Esophagus mucosa (tissue), 1 donor: ENCODE results near the gene DLAT. TPM values are rescaled to one million over a fixed set of nuclear protein-coding genes. Genes with fewer than 3 reads are reported as not detected.
"Not testable (repeated sequence)": the region's sequence is repeated elsewhere in the genome, so short reads cannot be mapped to it uniquely, and the experiment has no call there.

ENCODE experiments used
- ATAC-seq: fragments of 200-7000 bp; cut with Tn5 transposase; one replicate; pipeline ENCODE4 v1.9.1; 2020
- total RNA-seq: library from RNA; stranded (reverse); gene quantifications from one replicate; pipeline ENCODE4 v1.2.4, GENCODE V29; 2023
- donor health status: DM: yes; HTN: yes; CAD: no.

Gene DLAT
- total RNA-seq, 1 donor from 2014 or later, result 37.1 TPM

DNA sequence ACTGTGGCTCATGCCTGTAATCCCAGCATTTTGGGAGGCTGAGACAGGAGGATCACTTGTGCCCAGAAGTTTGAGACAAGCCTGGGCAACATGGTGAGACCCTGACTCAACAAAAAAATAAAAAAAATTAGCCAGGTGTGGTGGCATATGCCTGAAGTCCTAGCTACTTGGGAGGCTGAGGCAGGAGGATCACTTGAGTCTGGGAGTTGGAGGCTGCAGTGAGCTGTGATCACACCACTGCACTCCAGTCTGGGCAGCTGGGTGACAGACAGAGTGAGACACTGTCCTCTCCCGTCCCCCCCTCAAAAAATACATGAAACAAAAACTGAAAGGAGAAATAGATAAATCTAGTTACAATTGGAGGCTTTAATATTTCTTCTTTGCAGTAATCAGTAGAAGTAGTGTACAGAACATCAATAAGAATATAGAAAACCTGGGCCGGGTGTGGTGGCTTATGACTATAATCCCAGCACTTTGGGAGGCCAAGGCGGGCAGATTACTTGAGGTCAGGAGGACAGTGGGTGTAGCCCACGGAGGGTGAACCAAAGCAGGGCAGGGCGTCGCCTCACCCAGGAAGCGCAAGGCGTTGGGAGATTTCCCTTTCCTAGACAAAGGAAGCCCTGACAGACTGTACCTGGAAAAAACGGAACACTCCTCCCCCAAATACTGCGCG lies 19.6 kb upstream of the DLAT start:
- peak; percentile 87 for ATAC-seq

DNA sequence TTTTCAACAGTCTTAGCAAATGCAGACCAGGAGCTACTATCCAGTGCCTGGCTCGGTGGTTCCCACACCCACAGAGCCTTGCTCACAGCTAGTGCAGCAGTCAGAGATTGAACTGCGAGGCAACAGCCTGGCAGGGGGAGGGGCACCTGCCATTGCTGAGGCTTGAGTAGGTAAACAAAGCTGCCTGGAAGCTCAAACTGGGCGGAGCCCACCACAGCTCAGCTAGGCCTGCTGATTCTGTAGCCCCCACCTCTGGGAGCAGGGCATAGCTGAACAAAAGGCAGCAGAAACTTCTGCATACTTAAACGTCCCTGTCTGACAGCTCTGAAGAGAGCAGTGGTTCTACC lies 19.1 kb upstream of the DLAT start:
- peak; percentile 91 for ATAC-seq

DNA sequence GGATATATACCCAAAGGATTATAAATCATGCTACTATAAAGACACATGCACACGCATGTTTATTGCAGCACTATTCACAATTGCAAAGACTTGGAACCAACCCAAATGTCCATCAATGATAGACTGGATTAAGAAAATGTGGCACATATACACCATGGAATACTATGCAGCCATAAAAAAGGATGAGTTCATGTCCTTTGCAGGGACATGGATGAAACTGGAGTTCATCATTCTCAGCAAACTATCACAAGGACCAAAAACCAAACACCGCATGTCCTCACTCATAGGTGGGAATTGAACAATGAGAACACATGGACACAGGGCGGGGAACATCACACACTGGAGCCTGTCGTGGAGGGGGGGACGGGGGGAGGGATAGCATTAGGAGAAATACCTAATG lies 13.8 kb upstream of the DLAT start:
- not testable (repeated sequence) for ATAC-seq

DNA sequence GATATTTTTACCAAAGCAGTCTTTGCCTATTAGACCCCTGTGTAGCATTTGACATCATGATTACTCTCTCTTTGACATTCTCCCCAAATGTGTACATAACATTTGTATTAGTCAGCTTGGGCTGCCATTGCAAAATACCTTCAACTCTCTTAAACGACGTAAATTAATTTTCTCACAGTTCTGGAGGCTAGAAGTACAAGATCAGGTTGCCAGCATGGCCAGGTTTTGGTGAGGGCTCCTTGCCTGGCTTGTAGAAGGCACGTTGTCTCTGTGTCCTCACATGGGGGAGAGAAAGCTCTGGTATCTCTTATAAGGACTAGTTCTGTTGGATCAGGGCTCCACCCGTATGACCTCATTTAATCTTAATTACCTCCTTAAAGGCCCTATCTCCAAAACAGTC lies 12.3 kb upstream of the DLAT start:
- ATAC-seq, result no peak

DNA sequence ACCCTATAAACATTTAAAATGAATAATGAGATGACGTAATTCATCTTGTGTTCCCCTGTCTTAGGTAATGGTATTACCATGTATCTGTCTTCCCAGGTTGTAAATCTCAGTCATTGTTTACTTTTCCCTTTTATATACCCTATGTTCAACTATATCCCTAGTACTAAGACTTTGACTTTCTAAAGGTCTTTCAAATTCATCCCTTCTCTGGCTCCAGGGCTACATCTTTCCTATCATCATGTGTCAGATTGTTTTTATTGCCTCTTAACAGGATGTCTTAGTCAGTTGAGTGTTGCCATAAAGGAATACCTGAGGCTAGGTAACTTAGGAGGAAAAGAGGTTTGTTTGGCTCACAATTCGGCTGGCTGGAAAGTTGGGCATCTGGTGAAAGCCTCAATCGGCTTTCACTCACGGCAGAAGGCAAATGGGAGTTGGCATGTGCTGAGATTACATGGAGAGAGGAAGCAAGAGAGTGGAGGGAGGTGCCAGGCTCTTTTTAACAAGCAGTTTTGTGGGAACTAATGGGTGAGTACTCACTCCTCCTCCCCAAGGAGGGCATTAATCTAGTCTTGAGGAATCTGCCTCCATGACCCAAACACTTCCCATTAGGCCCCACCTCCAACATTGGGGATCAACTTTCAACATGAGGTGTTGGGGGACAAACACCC lies 11.6 kb upstream of the DLAT start:
- peak; percentile 48 for ATAC-seq

DNA sequence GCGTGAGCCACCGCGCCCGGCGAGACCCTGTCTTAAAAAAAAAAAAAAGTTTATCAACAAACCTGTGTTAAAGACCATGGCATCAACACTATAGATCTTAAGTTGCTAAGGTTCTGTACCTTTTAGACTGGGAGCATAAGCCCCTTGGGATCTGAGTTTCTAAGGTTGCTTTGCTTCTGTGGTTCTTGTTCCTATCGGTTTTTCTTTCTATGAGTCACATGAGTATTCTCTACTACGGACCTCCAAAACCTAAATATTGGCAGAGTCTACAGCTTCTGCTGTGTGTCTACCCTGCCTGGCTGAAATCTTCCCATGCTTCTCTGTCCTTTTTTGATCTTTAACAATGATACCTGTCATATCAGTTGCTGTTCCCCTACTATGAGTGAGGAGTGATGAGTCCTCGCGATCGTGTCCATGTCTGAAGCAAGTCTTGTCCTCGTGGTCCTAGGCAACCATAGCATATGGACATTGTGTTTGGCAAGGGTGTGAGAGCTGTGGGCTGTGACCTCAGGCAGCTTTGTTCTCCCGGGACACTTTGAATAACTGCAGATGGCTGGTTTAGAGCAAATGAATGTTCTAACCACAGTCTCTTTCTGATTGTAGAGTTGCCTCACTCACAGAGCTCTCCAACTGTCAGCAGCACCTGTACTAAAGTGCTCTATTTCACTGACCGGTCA lies 9.0 kb upstream of the DLAT start:
- peak; percentile 20 for ATAC-seq

DNA sequence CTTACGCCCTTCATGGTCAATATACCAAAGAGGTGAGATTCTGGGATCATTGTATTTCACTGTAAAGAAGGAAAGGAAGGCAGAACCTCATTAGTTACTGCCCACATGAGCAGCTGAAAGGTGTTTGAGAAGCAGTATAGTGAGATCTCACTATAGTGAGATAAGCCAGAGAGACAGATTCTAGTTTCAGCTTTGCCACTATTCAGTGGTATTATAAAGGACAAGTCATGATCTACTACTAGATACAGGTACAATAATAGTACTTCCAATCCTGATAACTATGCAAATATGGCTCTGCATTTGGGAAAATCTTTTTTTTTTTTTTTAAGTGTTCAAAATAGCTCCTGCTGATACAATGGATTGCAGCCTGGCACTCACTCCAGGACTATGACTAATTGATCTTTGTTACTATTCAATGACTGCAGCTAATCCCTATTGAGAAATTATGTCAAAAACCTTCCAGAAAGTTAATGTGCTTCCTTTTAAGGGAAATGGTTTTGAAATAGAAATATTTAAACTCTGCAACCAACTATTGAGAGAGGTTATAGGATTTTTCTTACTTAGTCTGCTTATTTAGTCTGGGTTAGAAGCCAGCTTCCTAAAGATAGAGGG lies 8.3 kb upstream of the DLAT start:
- peak; percentile 73 for ATAC-seq

DNA sequence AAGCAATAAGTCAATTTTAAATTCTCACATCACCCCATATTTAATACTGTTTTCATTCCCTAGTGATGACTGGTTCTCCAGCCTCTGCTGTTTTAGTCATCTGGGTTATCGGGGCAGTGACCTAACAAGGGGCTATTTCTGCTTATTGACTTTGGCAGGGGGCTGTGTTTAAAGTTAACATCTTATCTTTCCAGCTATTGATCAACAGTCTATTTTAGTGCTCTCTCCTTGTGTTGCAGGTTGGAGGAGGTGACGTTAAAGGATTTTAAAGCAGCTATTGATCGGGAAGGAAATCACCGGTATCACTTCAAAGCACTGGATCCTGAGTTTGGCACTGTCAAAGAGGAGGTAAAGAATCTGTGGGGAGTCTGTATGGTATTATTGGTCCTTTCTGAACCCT lies 7.7 kb upstream of the DLAT start:
- no peak for ATAC-seq

DNA sequence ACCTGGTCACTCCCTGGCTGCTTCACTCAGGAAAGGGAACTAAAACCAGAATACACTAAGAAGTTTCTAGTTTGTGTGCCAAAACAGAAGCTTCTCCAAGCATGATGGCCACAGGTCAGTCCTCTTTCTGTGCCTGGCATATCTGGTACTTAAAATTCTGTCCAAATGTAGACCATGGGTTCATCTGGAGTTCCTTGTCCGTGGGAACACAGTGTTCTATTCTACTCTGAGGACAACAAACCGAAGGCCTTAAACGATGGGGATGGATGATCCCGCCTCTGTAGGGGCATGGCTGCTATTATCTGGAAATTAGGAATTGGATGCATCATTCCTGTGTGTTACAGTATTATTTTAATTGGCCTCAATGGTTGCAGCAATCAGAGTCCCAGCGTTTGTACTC lies 6.1 kb upstream of the DLAT start:
- ATAC-seq, result no peak

DNA sequence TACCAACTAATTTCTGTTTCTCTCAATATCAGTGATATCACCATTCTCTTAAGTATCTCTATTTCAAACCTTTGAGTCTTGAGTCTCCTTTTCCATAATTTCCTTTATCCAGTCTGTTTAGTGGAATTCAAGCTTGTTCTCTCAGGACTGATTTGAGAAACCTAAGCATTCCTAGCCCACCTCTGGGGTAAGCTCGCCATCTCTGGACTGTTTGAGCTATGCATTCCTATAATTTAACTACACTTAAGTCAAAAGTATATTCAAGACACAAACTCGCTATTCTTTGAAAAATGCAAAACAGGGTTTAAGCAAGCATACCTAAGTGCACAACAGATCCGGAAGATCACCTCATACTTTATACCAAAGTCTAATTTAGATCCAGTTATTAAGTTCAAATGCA lies 2.1 kb upstream of the DLAT start:
- no peak for ATAC-seq

DNA sequence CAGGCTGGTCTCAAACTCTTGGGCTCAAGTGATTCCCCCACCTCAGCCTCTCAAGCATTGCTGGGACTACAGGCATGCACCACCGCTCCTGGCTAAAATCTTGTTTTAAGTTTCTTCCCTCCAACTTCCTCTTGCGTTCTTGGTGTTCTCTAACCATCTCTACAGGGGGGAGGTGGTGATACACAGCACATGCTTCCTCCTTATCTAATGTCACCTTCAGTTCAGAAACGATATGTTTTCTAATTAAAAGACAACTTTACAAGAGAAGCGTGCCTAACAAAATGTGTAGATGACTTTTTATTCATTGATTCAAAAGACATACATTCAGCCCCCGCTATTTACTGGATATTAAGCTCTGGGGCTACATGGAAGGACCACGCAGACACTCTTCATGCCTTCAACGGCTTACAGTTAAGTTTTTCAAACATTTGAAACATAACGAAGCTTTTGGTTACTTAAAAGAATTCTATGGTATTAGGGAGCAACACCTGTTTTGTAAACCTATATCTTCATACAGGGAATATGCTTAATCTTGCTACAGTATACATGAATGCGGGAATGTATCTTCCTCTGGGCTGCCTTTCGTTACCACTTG lies 933 bp upstream of the DLAT start:
- ATAC-seq, result no peak

DNA sequence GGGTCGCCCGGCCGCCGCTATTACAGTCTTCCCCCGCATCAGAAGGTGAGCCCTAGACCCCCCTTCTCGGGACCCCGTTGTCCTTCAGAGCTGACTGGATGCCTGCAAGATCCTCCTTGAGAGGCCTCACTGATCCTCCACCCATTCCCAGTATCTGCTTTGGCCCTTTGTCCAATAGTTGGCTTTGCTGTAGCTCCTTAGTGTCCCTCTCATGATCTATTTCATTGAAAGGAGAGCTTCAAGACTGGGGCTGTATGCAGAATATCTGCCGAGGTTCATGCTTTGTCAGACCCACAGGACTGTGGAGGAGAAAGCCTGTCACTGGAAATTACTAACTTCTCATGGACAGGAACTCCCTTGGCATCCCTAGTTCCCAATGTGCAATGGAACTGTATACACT lies 499 bp downstream of the DLAT start:
- peak; percentile 38 for ATAC-seq

DNA sequence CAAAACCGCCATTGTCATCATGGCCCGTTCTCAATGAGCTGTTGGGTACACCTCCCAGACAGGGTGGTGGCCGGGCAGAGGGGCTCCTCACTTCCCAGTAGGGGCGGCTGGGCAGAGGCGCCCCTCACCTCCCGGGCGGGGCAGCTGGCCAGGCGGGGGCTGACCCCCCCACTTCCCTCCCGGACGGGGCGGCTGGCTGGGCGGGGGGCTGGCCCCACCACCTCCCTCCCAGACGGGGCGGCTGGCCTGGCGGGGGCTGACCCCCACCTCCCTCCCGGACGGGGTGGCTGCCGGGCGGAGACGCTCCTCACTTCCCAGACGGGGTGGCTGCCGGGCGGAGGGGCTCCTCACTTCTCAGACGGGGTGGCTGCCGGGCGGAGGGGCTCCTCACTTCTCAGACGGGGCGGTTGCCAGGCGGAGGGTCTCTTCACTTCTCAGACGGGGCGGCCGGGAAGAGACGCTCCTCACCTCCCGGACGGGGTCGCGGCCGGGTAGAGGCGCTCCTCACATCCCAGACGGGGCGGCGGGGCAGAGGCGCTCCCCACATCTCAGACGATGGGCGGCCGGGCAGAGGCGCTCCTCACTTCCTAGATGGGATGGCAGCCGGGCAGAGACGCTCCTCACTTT lies 1.7 kb downstream of the DLAT start:
- ATAC-seq, result not testable (repeated sequence)

DNA sequence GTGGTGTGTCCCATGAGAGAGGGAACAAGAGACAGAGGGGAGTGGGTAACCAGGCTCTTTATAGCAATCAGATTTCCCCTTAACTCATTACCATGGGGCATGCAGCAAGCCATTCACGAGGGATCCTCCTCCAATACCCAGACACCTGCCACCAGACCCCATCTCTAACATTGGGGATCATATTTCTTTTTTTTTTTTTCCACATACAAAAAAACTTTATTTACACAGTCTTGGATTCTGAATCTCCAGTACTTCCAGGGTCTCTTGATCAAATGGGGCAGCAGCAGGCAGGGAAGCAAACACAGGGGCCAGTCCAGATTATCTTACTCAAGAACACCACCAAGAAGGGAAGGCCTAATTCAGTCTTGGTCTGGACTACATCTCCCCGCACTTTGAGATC lies 4.3 kb downstream of the DLAT start:
- no peak for ATAC-seq

DNA sequence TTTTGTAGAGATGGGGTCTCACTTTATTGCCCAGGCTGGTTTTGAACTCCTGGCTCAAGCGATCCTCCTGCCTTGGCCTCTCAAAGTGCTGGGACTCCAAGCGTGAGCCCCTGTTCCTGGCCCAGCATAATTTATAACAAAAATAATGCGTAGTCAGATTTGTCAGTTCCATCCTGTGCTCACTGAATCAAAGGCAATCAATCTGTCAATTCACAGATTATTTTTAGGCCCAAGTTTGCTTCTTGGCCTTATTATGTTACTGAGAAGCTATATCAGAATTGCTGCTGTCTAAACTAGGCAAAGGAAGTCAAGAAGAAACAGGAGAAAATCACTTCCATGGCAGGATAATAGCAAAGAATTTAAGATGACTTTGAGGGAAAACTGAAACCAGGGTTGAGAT lies 8.7 kb downstream of the DLAT start:
- ATAC-seq, result no peak

DNA sequence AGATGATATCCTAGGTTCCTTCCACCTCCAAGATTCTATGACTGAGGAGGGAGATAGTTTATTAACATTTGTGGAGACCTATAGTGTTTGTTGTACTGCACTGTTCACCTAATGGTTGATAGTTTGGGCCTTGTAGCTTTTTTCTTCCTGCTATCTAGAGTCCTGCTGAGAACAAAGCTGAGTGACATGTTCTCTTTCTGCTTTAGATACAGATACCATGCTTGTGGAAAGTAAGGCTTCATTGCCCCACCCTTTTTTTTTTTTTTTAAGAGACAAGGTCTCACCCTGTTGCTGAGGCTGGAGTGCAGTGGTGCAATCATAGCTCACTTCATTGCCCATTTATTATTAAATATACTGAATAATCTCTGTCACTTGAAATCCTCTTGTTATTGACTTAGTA lies 12.3 kb downstream of the DLAT start:
- peak; percentile 13 for ATAC-seq

DNA sequence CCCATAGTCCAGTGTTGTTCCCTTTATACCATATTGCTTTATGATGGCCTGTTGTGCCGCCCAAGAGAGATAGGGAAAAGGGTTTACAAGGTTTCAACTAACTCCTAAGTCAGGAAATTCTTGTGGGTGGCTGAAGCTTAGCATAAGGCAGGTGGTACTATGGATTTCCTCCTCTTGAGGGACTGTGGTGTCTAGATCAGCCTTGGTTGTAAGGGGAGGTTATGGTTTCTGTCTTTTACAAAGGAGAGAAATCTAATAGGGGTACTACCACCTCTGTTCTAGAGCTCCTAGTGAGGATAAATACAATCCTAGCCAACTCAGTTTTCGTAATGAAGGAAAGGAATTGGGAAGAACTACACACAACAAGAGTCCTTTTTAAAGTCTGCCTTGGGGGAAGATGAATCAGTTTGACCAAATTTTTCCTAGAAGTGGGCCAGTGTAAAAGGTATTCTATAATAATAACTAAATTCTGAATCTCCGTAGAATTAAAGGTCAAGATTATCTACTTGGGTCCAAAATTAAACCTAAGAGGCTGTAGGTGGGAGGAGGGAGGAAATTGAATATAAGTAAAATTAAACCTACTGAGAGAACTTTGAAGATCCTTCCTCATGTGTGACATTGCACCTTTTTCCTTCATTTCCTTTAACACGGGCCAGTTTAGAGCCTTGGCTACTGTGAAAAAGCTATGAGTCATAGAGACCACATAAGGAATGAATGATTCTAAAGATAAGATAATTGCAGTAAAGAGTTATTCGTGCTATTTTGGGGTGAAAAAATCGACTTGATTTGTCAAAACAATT lies 17.2 kb downstream of the DLAT start:
- ATAC-seq, result no peak

DNA sequence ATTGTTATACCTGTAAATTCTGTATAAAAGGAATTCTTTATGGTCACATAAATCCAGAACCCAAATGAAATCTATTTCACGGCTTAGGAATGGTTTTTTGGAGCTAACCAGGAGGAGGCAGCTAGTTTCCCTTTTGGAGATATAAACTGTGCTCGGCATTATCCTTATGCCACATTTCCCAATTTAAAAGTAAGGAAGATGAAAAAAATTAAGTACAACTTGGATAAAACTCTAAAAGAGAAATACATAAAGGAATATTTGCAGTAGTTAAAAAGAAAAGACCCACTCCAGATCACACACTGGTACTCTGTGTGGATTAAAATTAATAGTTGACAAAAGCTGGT lies 17.7 kb downstream of the DLAT start:
- no peak for ATAC-seq

DNA sequence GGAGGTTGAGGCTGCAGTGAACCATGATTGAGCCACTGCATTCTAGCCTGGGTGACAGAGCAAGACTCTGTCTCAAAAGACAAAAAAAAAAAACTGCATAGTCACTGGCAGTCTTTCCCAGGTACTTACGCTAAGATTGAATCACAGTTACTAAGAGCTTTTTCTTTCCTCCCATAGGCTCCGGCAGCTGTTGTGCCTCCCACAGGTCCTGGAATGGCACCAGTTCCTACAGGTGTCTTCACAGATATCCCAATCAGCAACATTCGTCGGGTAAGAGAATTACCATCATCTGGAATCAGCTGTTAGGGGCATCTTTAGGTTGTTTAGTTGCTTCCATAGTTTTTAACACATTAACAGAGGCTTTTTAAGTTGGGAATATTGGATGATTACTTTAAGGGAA lies 19.8 kb downstream of the DLAT start:
- no peak for ATAC-seq

DNA sequence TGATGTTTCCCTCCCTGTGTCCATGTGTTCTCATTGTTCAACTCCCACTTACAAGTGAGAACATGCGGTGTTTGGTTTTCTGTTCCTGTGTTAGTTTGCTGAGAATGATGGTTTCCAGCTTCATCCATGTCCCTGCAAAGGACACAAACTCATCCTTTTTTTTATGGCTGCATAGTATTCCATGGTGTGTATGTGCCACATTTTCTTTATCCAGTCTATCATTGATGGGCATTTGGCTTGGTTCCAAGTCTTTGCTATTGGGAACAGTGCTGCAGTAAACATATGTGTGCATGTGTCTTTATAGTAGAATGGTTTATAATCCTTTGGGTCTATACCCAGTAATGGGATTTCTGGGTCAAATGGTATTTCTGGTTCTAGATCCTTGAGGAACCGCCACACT lies 21.4 kb downstream of the DLAT start:
- not testable (repeated sequence) for ATAC-seq

DNA sequence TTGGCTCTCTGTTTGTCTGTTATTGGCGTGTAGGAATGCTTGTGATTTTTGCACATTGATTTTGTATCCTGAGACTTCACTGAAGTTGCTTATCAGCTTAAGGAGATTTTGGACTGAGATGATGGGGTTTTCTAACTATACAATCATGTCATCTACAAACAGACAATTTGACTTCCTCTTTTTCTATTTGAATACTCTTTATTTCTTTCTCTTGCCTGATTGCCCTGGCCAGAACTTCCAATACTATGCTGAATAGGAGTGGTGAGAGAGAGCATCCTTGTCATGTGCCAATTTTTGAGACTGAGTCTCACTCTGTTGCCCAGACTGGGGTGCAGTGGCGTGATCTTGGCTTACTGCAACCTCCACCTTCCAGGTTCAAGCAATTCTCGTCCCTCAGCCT lies 23.0 kb downstream of the DLAT start:
- not testable (repeated sequence) for ATAC-seq

DNA sequence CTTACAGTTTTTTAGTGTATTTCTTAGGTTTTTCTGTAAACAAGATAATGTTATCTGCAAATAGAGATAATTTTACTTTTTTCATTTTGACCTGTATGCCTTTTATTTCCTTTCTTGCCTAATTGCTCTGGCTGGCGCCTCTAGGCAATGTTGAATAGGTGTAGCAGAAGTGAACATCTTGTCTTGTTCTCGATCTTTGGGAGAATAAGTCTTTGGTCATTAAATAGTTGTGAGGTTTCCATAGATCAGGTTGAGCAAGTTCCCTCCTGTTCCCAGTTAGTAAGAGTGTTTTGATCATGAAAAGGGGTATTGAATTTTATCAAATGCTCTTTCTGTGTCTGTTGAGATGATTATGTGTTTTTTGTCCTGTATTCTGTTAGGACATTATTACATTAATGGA lies 24.6 kb downstream of the DLAT start:
- ATAC-seq, result peak; percentile 52
